Measurements from ENCODE around the gene PLLP. TPM values are rescaled to one million over a fixed set of nuclear protein-coding genes. Genes with fewer than 3 reads are reported as not detected.
A peak's percentile ranks its signal among the peaks of the same experiment; 100 is the strongest.

The PLLP gene, protein sequence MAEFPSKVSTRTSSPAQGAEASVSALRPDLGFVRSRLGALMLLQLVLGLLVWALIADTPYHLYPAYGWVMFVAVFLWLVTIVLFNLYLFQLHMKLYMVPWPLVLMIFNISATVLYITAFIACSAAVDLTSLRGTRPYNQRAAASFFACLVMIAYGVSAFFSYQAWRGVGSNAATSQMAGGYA
- total RNA-seq, result 1 to 10 TPM; 5.0 to 8.2 TPM
- long read RNA-seq, transcript PLLP-201 (4 exons, 1,512 nt), result major isoform, 13 of 14 reads
- long read RNA-seq, partial matches to known transcripts, result 1 of 14 reads
- long read RNA-seq, other reads (novel, unspliced or antisense), result 0 of 14 reads

DNA sequence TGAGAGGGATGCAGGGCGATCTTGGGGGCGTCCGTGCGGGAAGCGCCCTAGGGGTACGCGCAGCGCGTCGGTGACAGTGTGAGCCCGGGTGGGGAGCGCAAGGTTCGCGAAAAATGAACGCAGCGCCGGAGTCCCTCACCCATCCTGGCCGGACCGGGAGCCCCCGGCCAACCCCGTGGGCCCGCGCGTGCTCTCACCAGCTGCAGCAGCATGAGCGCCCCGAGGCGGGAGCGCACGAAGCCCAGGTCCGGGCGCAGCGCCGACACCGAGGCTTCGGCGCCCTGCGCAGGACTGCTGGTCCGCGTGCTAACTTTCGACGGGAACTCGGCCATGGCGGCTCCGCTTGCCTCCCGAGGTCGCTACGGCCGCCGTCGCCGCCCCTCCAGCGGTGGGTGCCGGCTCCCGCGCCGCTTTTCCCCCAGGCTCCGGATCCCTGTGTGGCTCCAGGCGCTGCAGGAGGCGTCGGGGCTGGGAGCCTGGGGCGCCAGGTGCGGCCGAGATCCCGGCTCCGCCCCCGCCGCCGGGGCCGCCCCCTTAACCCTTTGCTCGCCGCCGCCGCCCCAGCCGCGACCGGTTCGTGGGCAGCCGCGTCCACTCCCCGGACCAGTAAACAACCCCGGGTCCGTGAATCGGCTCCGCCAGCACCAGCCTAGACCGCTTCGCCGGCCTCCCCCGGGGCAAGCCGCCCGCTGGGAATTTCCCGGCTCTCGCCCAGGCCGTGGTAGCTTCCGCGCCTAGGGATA is at the start of gene PLLP:
TSS of gene PLLP (minus strand) at position 464 of the 743 bp plus-strand sequence. CDS start at position 332, 132 bp downstream.
- intact Hi-C loops (cut with DNase I), result loop anchor here in 1 of 2 donors (10.0 kb wide), 1 partner anchor 100 kb away; the partner anchor contains the start of genes PSME3IP1 and RSPRY1
- ATAC-seq (peak; percentile 76 to 89), DNase-seq (peak; percentile 40)

DNA sequence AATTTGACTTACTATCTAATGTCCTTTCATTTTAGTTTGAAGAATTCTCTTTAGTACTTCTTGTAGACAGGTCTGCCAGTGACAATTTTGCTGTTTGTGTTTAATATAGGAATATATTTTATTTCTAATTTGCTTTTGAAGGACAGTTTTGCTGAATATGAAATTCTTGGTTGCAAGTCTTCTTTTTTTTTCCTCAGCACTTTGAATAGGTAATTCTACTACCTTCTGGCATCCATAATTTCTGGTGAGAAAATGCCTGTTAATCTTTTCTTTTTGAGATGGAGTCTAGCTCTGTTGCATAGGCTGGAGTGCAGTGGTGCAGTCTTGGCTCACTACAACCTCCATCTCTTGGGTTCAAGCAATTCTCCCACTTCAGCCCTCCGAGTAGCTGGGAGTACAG is 48.9 kb upstream of the PLLP start:
- no peak for ATAC-seq
- intact Hi-C loops (cut with DNase I), result no loop called here
- no peak for DNase-seq

DNA sequence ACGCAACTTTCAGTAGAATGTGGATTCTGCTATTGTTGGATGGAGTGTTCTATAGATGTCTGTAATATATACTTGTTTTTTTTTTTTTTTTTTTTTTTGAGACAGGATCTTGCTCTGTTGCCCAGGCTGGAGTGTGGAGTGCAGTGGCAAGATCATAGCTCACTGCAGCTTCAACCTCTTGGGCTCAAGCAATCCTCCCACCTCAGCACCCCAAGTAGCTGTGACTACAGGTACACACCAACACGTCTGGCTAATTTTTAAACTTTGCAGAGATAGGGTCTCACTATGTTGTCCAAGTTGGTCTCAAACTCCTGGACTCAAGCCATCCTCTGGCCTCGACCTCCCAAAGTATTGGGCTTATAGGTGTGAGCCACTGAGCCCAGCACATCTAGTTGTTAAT is 46.9 kb upstream of the PLLP start:
- DNase-seq, result no peak
- no peak for ATAC-seq
- intact Hi-C loops (cut with DNase I), result no loop called here

DNA sequence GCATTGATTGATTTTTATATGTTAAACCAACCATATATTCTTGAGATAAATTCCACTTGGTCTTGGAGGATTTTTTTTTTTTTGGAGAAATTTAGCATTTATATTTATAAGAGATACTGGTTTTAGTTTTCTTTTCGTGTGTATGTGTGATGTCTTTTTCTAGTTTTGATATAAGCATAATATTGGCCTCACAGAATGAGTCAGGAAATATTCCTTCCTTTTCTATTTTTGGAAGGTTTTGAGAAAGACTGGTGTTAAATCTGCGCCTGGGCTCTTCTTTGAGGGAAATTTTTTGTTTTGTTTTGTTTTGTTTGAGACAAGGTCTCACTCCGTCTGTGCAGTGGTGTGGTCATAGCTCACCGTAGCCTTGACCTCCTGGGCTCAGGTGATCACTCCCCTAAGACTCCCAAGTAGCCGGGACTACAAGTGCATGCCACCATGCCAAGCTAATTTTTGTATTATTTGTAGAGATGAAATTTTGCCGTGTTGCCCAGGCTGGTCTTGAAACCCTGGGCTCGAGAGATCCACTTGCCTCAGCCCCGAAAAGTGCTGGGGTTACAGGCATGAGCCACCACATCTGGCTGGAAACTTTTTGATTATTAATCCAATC is 45.4 kb upstream of the PLLP start:
- DNase-seq, result no peak
- intact Hi-C loops (cut with DNase I), result no loop called here
- ATAC-seq, result no peak

DNA sequence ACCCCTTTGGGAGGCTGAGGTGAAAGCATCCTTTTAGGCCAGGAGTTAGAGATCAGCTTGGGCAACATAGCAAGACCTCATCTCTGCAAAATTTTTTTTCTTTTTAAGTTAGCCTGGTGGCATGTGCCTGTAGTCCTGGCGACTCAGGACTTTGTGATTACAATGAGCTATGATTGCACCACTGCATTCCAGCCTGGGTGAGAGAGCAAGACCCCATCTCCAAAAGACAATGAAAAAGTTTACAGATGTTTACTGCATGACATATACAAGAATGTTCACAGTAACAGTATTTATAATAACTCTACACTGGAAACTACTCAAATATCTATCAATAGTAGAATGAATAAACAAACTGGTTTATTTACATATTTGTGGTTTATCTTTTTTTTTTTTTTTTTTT is 41.0 kb upstream of the PLLP start:
- no peak for ATAC-seq
- DNase-seq, result no peak
- intact Hi-C loops (cut with DNase I), result no loop called here

DNA sequence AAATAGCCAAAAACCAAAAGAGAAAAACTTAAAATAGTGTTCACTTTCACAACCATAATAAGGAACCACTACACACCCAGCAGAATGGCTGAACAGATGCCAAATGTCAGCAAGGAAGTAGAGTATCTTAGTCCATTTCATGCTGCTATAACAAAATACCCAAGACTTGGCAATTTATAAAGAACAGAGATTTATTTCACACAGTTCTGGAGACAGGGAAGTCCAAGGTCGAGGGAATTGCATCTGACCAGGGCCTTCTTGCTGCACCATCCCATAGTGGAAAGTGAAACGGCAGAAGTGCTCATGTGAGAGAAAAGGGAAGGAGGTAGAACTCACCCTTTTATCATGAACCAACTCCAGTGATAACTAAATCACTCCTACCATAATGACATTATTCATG is 40.3 kb upstream of the PLLP start:
- ATAC-seq (no peak), DNase-seq (no peak)
- intact Hi-C loops (cut with DNase I), result no loop called here

DNA sequence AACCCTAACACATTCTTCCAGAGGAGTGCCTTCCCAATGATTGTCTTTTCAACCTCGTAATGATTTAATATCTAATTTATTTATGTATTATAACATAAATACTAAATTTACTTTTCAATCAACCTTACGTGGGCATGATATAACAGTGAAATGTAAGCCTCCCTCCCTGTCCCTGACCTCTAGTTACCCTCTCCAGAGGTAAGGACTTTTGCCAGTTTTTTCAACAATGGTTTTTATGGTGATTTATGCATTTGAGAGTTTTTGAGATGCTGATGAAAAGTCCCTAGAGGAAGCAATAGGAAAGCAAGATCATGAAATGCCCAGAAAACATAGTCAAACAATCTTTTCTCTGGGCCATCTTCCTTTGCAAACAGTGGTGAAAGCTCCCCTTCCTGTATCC is 35.2 kb upstream of the PLLP start:
- ATAC-seq (no peak), DNase-seq (no peak)
- intact Hi-C loops (cut with DNase I), result no loop called here

DNA sequence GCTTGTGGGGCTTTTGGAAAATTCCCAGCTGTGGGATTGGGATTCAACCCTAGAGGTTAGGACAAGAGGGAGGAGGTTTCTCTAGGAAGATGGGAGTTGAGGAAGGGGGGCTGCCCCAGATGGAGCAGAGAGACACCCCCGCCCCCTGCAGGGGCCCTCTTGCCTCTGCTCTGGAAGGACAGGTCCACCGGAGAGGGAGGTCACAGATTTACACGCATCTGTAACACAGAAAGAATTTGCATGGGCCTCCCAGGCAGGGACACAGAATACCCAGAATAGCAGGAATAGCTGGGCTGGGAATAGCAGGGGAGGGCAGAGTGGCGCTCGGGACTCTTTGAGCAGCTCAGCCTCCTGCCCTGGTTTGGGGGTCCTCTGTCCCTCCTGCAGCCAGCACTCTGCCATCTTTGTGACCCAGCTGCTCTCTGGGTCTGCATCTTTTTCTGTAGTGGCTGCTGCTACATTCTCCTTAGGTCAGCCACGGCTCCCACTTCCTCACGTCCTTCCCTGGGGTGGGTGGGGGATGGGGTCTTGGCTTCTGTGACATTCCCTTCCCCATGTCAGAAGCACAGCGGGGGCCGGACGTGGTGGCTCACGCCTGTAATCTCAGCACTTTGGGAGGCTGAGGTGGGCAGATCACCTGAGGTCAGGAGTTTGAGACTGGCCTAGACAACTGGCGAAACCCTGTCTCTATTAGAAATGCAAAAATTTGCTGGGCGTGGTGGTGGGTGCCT is 33.9 kb upstream of the PLLP start:
- ATAC-seq, result peak in 1 of 2 donors; percentile 36
- intact Hi-C loops (cut with DNase I), result no loop called here
- DNase-seq, result no peak

DNA sequence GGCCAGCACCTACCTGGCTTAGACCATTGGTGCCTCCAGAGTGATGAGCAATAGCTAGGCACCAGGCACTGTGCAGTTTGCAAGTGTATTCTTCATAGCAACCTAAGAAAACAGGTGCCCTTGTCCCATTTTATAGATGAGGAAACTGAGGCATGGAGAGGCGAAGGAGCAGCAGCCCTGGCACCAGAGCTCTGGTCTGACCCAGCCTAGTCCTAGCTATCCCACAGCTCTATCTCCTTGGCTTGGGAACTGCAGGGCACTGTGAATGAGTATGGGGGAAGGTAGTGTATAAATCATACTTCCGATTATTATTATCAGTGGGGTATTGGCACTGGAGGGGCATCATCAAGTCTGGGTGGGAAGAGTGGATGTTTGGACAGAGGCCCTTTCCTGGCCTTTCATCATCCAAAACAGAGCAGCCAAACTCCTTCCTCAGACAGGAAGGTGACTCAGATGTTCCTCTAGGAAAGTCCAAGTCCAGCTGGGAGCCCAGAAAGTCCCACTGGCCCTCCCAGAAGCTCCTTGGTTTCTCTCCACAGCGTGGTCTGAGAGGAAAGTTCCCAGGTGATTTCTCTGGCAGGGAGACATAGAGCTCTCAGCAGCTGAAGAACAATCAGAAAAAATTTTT is 32.0 kb upstream of the PLLP start:
- DNase-seq (peak; percentile 65), ATAC-seq (peak; percentile 66 to 90)
- intact Hi-C loops (cut with DNase I), result no loop called here

DNA sequence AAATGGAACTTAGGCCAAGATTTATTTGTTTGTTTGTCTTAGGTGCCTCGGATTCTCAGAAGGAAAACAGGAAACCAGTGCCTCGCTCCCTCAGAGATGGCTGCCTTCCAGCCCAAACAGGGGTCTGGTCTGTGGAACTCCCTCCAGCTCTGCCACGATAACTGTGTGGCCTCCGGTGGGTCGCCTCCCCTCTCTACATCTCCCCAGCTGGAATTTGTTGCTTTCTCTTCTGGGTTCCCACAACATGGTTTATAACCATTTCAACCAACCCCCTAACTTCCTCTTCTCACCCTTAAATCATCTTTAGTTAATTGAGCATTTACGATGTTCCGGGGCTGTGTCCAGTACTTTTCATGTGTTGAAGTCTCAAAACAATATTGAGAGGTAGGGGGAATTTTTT is 30.9 kb upstream of the PLLP start:
- intact Hi-C loops (cut with DNase I), result no loop called here
- ATAC-seq (no peak), DNase-seq (peak; percentile 27)

DNA sequence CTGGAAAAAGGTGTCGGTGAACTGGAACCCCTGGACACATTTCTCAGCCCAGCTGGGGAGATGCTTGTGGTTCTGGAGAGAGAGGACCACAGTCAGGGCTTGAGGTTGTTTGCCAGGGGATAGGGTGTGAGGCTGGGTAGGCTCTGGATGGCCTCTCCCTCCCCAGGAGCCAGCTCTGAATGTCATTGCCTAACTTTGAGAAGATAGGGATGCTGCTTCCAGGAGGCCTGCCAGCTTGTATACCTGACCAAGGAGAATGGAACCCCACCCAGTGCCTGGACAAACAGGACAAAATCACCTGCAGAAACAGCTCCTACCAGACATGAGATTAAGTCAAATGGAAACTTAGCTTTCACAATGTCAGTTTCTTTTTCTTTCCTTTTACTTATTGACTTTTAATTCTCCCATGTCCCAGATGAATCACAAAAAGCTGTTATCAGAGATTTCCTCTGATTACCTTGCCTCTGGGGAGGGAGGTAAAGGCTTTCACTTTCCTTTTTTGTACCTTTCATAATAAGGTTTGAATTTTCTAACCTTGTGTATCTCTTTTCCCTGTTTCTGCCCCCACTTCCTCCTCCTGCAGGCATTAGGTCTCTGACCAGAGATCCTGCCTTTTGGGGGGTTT is 29.8 kb upstream of the PLLP start:
- no peak for DNase-seq
- intact Hi-C loops (cut with DNase I), result no loop called here
- no peak for ATAC-seq

DNA sequence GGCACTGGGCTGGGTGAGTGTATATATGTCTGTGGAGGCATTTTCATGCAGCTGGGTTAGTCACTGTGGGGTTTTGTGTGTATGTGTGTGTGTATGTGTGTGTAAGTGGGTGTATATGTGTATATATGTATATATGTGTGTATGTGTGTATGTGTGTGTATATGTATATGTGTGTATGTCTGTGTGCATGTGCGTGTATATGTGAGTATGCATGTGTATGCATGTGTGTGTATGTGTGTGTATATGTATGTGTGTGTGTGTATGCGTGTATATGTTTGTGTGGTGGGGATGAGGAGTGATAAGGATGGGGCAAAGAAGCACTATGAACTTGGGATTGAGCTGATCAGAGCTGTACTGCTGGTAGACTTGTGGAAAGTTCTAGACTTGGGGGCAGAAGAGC is 29.0 kb upstream of the PLLP start:
- DNase-seq, result no peak
- intact Hi-C loops (cut with DNase I), result no loop called here
- ATAC-seq, result no peak

DNA sequence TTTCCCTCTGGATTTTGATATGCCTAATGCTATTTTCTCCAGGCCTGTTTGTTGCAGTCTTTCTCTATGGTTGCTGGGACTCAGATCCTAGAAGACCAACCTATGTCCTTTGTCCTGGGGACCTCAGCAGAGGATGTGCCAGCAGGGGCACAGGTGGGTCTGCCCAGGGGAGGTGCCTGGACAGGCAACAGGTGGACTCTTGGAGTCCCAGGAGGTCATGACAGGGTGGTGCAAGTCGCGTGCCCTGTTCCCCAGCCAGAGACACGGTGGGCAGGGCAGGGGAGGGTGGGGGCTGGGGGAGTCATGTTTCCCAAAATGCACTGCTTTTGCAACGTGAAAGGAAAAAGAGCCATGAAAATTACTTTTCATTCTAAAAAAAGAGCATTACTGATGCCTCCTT is 26.3 kb upstream of the PLLP start:
- DNase-seq (peak; percentile 27), ATAC-seq (no peak)
- intact Hi-C loops (cut with DNase I), result no loop called here

DNA sequence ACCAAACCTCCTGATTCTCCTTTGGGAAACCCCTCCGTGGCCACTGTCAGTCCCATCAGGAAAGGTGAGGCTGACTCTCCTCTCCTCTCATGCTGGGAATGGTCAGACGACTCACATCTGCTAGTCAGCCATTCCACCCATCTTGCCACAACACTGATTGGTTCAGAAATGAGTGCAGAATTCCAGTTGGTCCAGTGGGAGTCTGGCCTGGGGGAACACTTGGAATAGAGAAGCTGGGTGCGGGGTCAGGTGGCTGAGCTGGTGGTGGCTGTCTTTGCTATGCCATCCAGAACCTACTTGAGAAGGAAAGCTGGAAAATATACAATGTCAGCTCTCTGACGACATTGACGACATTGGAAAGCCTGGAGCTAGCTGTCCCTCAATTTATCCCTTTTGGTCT is 23.6 kb upstream of the PLLP start:
- ATAC-seq (no peak), DNase-seq (no peak)
- intact Hi-C loops (cut with DNase I), result loop anchor here in 1 of 2 donors (10.0 kb wide), 1 partner anchor 67 kb away; the partner anchor contains the start of gene CX3CL1

DNA sequence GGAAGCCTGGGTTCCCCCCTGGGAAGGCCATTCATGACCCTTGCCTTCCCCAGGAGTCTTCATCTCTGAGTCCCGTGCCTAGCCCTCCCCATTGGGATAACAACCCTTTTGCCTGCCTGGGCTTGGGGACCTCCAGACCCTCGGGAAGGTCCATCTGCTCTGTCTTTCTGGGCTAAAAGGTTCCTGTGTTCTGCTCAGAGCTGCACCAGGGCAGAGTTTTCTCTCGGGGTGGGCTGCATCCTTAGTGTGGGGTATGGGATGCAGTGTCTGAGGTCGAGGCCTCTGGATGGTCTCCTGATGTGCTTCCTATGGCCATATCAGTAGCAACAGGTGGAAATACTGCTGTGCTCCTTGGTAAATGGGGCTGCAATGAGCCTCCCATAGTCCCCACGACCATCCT is 22.9 kb upstream of the PLLP start:
- no peak for DNase-seq
- intact Hi-C loops (cut with DNase I), result loop anchor here in 1 of 2 donors (10.0 kb wide), 1 partner anchor 67 kb away; the partner anchor contains the start of gene CX3CL1
- no peak for ATAC-seq

DNA sequence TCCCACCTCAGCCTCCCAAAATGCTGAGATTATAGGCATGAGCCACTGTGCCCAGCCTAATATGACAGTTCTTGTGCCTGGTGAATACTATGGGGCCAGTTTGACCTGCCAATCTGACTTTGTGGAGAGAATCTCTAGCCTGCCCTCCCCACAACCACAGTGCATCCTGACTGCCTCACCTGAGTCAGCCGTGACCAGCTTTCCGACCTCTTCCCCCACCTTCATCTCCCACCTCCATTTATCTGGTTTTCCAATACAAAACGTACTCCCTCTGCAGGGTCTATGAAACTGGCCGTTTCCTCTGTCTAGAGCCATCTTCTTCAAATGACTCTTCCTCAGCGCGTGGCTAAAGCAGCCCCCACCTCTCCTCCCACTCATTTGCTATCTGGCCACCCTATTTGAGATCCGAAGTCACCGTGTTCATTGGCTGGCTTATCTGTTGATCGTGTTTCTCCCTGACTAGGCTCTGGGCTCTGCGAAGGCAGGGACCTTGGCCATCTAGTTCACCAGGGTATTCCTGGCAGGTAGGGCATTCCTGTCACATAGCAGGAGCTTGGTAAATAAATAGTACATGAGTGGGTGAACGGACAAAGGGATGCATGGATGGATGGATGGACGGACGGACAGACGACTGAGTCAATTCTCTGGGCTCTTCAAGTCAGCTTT is 22.3 kb upstream of the PLLP start:
- intact Hi-C loops (cut with DNase I), result loop anchor here in 1 of 2 donors (10.0 kb wide), 1 partner anchor 68 kb away; the partner anchor contains the start of gene CX3CL1
- no peak for ATAC-seq
- no peak for DNase-seq

DNA sequence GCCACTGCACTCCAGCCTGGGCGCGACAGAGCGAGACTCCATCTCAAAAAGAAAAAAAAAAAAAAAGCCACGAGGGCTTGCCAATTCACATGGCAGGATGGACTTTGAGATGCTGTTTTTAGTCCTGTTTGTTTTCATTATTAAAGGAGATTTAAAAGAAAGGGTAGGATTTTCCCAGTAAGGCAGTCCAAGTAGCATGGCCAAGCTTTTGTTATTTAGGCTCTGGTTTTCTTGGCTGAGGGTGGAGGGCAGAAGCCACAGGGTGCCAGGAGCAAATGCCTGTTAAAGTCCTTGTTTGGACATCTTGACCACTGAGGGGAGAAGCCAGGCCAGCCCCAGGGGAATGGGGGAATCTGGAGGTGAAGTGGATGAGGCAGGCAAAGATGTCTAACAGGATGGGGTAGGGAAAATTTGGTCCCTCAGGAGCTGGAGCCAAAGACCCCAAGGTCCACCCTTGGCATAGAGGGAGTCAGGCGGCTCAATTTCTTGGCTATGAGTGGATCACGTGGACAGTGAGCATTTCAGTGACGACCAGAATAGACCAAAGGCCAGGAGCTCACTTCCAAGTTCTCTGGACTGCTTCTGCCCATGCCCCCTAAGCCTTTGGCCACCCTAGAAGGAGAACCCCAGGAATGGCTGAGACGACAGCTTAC is 20.8 kb upstream of the PLLP start:
- peak in 1 of 2 donors; percentile 54 for ATAC-seq
- intact Hi-C loops (cut with DNase I), result loop anchor here in 1 of 2 donors (10.0 kb wide), 1 partner anchor 70 kb away; the partner anchor contains the start of gene CX3CL1

More for the DNA sequence above, 20.8 kb upstream of the PLLP start:
- DNase-seq, result peak; percentile 68
